Measurements from ENCODE around the gene ZGPAT. TPM values are rescaled to one million over a fixed set of nuclear protein-coding genes. Genes with fewer than 3 reads are reported as not detected.

The ZGPAT gene
- total RNA-seq, 1 donor from 2014 or later, result 32.8 TPM

DNA sequence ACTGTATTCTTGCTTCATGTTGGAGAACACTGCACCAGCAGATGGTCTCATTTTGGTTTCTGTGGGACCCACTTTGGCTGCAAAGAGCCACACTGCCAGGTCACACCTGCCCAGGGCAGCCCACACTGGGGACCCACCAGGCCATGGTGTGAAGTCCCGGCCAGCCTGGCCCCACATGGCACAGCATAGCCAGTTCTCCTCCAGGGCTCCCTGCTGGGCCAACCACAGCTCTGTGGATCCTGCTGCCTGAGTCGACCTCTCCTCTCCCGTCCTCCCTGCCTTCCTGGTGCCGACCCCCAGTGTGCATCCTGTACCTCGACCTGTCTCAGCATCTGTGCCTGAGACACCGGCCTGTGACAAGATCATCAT lies 3.1 kb upstream of the ZGPAT start:
- TF ChIP-seq, protein P1, sequence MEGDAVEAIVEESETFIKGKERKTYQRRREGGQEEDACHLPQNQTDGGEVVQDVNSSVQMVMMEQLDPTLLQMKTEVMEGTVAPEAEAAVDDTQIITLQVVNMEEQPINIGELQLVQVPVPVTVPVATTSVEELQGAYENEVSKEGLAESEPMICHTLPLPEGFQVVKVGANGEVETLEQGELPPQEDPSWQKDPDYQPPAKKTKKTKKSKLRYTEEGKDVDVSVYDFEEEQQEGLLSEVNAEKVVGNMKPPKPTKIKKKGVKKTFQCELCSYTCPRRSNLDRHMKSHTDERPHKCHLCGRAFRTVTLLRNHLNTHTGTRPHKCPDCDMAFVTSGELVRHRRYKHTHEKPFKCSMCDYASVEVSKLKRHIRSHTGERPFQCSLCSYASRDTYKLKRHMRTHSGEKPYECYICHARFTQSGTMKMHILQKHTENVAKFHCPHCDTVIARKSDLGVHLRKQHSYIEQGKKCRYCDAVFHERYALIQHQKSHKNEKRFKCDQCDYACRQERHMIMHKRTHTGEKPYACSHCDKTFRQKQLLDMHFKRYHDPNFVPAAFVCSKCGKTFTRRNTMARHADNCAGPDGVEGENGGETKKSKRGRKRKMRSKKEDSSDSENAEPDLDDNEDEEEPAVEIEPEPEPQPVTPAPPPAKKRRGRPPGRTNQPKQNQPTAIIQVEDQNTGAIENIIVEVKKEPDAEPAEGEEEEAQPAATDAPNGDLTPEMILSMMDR (conservative IDR thresholded peaks at IDR 0.05), result no peak
- Mint-ChIP-seq H3K4me3 (peak overlapping the region; percentile 67), H3K27me3 (no peaks in the 10 kb centered on the region), H3K36me3 (peaks cover 4% of the 10 kb centered on the region), H3K4me1 (ENCODE audit: unreplicated experiment) (peaks cover 12% of the 10 kb centered on the region), H3K9me3 (no peaks in the 10 kb centered on the region), H3K27ac (no peak overlapping the region)
- no peak for DNase-seq (ENCODE audit: extremely low spot score, unreplicated experiment)

DNA sequence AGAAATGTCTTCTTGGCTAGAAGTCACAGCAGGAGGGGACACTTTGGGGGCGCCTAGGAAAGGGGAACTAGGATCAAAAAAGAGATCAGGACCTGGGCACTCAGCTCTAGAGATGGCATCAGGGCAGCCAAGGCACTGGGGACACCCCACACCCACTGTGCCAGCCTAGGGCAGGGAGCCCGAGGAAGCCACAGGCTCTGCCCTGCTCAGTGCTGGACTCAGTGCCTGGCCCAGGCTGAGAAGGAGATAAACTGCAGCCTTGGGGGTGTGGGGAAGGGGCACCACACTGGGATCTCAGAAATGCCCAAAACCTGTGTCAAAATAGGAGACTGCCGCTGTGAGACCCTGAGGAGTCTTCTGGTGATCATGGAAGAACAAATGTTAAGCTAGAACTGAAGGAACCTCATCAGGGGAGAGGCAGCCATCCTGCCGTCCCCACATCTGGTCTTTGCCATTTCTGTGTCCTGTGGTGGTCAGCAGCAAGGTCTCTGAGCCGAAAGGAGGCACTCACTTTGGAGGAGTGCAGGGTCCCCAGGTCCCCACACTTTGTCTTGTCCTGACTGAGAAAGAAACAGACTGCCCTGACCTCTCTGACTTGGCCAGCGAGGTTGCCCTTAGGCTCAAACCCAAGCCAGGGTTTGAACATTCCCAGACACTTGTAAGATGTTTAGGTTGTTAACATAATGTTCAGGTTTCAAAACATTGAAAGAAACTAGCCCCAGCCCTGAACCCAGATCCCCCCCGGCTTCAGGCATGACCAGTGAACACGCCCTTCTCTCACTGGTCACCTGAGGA lies 2.4 kb upstream of the ZGPAT start:
- Mint-ChIP-seq H3K4me3 (peak overlapping the region; percentile 67), H3K36me3 (peaks cover 6% of the 10 kb centered on the region), H3K4me1 (ENCODE audit: unreplicated experiment) (peaks cover 14% of the 10 kb centered on the region), H3K9me3 (no peaks in the 10 kb centered on the region), H3K27ac (no peak overlapping the region), H3K27me3 (no peaks in the 10 kb centered on the region)
- TF ChIP-seq, protein P1 (conservative IDR thresholded peaks at IDR 0.05), result no peak
- no peak for DNase-seq (ENCODE audit: extremely low spot score, unreplicated experiment)

DNA sequence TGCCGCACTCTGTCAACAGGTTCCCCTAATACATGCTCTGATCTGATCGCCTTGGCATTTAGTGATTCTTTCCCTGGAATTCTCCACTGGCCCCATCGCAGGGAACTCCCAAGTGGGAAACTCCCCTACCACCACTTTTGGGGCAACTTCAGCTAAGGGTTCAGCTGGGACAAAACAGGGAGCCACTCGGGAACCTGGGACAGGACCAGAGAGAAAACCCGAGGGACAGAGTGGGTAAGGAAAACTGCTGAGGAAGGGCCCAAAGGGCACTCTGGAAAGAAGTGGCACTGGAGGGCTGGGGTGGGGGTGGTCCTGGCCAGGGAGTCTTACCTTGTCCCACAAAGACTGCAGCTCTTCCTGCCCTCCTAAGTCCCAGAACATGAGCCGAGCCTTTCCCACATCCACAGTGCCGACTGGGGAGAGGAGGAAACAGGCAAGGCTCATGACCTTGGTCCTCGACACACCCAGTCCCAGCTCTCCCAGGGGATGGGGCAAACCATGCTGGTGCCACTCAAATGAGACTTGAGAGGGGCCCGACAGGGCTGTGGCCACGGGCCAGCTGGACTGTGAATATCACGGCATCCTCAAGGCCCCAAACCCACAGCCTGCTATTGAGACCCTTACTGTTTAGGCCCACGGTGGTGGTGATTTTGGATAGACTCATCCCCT lies 1.7 kb upstream of the ZGPAT start:
- Mint-ChIP-seq H3K36me3 (peaks cover 13% of the 10 kb centered on the region), H3K27ac (peak overlapping the region; percentile 82)

DNA sequence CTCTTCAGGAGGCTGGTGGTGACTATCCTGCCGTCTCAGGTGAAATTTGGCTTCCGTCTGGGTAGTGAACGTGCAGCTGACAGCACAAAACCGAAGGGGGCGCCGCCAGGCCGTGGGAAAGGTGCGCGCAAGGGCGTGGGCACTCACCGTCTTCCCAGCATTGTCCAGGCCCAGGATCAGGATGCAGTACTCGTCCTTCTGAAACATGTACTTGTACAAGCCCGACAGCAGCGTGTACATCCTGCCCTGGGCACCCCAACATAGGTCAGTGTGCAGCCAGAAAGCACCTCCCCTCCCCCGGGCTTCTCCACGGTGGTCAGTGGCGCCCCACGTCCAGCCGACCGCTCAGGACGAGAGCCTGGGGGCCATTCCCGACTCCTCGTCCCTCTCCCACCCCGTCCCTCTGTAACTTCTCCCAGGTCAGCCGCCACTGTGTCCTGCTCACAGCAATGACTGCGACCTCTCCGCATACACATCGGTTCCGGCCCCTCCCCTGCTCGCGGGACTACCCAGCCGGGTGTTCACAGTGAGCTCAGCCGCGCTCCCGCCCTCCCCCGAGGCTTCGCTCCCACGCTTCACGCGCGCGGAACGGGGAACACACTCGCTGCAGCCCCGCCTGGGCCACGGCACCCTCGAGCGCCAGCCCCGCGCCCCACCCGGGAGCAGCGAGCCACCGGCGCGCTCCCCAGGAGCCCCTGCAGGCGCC lies 834 bp upstream of the ZGPAT start:
- DNase-seq (ENCODE audit: extremely low spot score, unreplicated experiment), result peak; percentile 75
- Mint-ChIP-seq H3K4me1 (ENCODE audit: unreplicated experiment) (peaks cover 19% of the 10 kb centered on the region), H3K4me3 (peak overlapping the region; percentile 88), H3K27ac (peak overlapping the region; percentile 82), H3K27me3 (no peaks in the 10 kb centered on the region), H3K9me3 (no peaks in the 10 kb centered on the region), H3K36me3 (peaks cover 17% of the 10 kb centered on the region)
- TF ChIP-seq, protein P1 (conservative IDR thresholded peaks at IDR 0.05), result peak; percentile 42

More for the DNA sequence above, 1.7 kb upstream of the ZGPAT start:
- Mint-ChIP-seq H3K4me1 (ENCODE audit: unreplicated experiment) (peaks cover 19% of the 10 kb centered on the region), H3K9me3 (no peaks in the 10 kb centered on the region), H3K27me3 (no peaks in the 10 kb centered on the region), H3K4me3 (peak overlapping the region; percentile 88)
- TF ChIP-seq, protein P1 (conservative IDR thresholded peaks at IDR 0.05), result no peak
- no peak for DNase-seq (ENCODE audit: extremely low spot score, unreplicated experiment)

DNA sequence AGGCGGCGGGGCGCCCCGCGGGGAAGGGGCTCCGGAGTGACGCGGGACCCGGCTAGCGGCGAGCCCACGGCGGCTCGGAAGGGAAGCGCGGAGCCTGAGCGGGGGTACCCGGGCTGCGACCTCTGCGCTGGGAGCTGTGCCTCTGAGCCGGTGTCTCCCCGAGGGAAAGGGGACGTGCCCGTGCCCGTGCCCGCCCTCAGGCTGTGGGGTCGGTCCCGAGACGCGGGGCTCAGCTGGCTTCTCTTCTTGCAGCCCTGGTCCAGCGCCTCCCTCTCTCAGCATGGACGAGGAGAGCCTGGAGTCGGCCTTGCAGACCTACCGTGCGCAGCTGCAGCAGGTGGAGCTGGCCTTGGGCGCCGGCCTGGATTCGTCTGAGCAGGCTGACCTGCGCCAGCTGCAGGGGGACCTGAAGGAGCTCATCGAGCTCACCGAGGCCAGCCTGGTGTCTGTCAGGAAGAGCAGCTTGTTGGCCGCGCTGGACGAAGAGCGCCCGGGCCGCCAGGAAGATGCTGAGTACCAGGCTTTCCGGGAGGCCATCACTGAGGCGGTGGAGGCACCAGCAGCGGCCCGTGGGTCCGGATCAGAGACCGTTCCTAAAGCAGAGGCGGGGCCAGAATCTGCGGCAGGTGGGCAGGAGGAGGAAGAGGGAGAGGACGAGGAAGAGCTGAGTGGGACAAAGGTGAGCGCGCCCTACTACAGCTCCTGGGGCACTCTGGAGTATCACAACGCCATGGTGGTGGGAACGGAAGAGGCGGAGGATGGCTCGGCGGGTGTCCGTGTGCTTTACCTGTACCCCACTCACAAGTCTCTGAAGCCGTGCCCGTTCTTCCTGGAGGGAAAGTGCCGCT lies 686 bp downstream of the ZGPAT start:
- Mint-ChIP-seq H3K36me3 (peaks cover 23% of the 10 kb centered on the region), H3K9me3 (no peaks in the 10 kb centered on the region), H3K27ac (no peak overlapping the region), H3K27me3 (no peaks in the 10 kb centered on the region), H3K4me1 (ENCODE audit: unreplicated experiment) (peaks cover 19% of the 10 kb centered on the region), H3K4me3 (peak overlapping the region; percentile 85)
- DNase-seq (ENCODE audit: extremely low spot score, unreplicated experiment), result no peak
- TF ChIP-seq, protein P1 (conservative IDR thresholded peaks at IDR 0.05), result no peak

Data from type B pancreatic cell (in vitro differentiated cells).